Cortex of kidney (tissue), 1 donor: Measurements from ENCODE around the gene KRTAP5-3.

Source experiments
- DNase-seq: peaks from one replicate; lab custom pipeline; 2025; lab: John Stamatoyannopoulos, UW

Gene KRTAP5-3

GRCh38 chr11:1565173-1565903 is 42.9 kb downstream of the KRTAP5-3 start:
- no peak for DNase-seq

GRCh38 chr11:1564535-1565172 is 43.6 kb downstream of the KRTAP5-3 start:
- DNase-seq, result no peak

GRCh38 chr11:1563697-1564534 is 44.3 kb downstream of the KRTAP5-3 start:
- no peak for DNase-seq

- no peak for DNase-seq
Observed at GRCh38 chr11:1563149-1563638, 45.1 kb downstream of the KRTAP5-3 start.

GRCh38 chr11:1562469-1563148 is 45.7 kb downstream of the KRTAP5-3 start:
- no peak for DNase-seq

GRCh38 chr11:1561955-1562354 is 46.3 kb downstream of the KRTAP5-3 start:
- no peak for DNase-seq

- DNase-seq, result no peak
Observed at GRCh38 chr11:1561266-1561665, 47.0 kb downstream of the KRTAP5-3 start.

- DNase-seq, result no peak
Observed at GRCh38 chr11:1560649-1561251, 47.5 kb downstream of the KRTAP5-3 start.

- no peak for DNase-seq
Observed at GRCh38 chr11:1560002-1560648, 48.1 kb downstream of the KRTAP5-3 start.

GRCh38 chr11:1559111-1559951 is 48.9 kb downstream of the KRTAP5-3 start:
- DNase-seq, result no peak

GRCh38 chr11:1558775-1559110 is 49.5 kb downstream of the KRTAP5-3 start:
- DNase-seq, result no peak

- no peak for DNase-seq
Observed at GRCh38 chr11:1557904-1558774, 50.1 kb downstream of the KRTAP5-3 start.
